OCI-LY1 (cell line): Measurements from ENCODE around the gene FOSB.

Experiments
- EZH2 ChIP-seq: fragments of 200-600 bp; sonication (generic), shearing (Covaris generic); IDR thresholded peaks from 2 replicates; pipeline ENCODE4 v1.8.0; 2017; ENCODE audit warnings: borderline replicate concordance, mixed run types, mild to moderate bottlenecking, antibody characterized with exemption, low read length, moderate library complexity, mixed read lengths
- TF ChIP-seq, protein P1 (sequence below): fragments of 200-600 bp; sonication (generic), shearing (Covaris generic); IDR thresholded peaks from 2 replicates; pipeline ENCODE4 v1.5.1; 2017; ENCODE audit warnings: mild to moderate bottlenecking, antibody characterized with exemption, low read length, moderate library complexity, mixed read lengths

DNA sequence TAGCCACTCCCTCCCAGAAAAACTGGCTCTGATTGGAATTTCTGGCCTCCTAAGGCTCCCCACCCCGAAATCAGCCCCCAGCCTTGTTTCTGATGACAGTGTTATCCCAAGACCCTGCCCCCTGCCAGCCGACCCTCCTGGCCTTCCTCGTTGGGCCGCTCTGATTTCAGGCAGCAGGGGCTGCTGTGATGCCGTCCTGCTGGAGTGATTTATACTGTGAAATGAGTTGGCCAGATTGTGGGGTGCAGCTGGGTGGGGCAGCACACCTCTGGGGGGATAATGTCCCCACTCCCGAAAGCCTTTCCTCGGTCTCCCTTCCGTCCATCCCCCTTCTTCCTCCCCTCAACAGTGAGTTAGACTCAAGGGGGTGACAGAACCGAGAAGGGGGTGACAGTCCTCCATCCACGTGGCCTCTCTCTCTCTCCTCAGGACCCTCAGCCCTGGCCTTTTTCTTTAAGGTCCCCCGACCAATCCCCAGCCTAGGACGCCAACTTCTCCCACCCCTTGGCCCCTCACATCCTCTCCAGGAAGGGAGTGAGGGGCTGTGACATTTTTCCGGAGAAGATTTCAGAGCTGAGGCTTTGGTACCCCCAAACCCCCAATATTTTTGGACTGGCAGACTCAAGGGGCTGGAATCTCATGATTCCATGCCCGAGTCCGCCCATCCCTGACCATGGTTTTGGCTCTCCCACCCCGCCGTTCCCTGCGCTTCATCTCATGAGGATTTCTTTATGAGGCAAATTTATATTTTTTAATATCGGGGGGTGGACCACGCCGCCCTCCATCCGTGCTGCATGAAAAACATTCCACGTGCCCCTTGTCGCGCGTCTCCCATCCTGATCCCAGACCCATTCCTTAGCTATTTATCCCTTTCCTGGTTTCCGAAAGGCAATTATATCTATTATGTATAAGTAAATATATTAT, 6.1 kb downstream of the FOSB start:
- TF ChIP-seq, protein P1, sequence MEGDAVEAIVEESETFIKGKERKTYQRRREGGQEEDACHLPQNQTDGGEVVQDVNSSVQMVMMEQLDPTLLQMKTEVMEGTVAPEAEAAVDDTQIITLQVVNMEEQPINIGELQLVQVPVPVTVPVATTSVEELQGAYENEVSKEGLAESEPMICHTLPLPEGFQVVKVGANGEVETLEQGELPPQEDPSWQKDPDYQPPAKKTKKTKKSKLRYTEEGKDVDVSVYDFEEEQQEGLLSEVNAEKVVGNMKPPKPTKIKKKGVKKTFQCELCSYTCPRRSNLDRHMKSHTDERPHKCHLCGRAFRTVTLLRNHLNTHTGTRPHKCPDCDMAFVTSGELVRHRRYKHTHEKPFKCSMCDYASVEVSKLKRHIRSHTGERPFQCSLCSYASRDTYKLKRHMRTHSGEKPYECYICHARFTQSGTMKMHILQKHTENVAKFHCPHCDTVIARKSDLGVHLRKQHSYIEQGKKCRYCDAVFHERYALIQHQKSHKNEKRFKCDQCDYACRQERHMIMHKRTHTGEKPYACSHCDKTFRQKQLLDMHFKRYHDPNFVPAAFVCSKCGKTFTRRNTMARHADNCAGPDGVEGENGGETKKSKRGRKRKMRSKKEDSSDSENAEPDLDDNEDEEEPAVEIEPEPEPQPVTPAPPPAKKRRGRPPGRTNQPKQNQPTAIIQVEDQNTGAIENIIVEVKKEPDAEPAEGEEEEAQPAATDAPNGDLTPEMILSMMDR, result no peak
- TF ChIP-seq EZH2, result no peak
